Measurements from ENCODE around the gene TNFRSF1B. TPM values are rescaled to one million over a fixed set of nuclear protein-coding genes. Genes with fewer than 3 reads are reported as not detected.
A peak's percentile ranks its signal among the peaks of the same experiment; 100 is the strongest.

The TNFRSF1B gene
- total and polyA plus RNA-seq, 2 of the 8 experiments (the other 6 are each of a cell fraction or from before 2014, with no cell fraction given), result 1.7 to 2.9 TPM

GRCh38 chr1:12166834-12167492 lies at the start of gene TNFRSF1B (continued):
- TF ChIP-seq BACH1 (IDR thresholded peaks at IDR 0.05; ENCODE audit: low read length), result no peak
- no peak for TF ChIP-seq NRF1 (IDR thresholded peaks at IDR 0.05; ENCODE audit: low read depth, low read length)
- TF ChIP-seq CEBPB (IDR thresholded peaks at IDR 0.05; ENCODE audit: low read depth, low read length), result no peak
- no peak for TF ChIP-seq KDM5A (IDR thresholded peaks at IDR 0.05; ENCODE audit: low read length)
- no peak for TF ChIP-seq SP4 (IDR thresholded peaks at IDR 0.05; ENCODE audit: low read length)
- TF ChIP-seq GABPA (IDR thresholded peaks at IDR 0.05; ENCODE audit: borderline replicate concordance, insufficient read depth, low read length), result 0 out of 2 replicates have a peak, but pooled peaks have one; percentile 44
- TF ChIP-seq EZH2 (IDR thresholded peaks at IDR 0.05; ENCODE audit: low read depth, low read length, severe bottlenecking), result peak; percentile 57
- TF ChIP-seq KDM4A (IDR thresholded peaks at IDR 0.05; ENCODE audit: low read depth, low read length, severe bottlenecking), result peak; percentile 62
- TF ChIP-seq ATF2 (IDR thresholded peaks at IDR 0.05; ENCODE audit: low read length), result no peak
- no peak for TF ChIP-seq ATF3 (IDR thresholded peaks at IDR 0.05; ENCODE audit: insufficient read depth, low read depth, low read length)
- TF ChIP-seq RAD21 (IDR thresholded peaks at IDR 0.05 in 1 of 2, conservative IDR thresholded peaks at IDR 0.05 in 1 of 2; ENCODE audit: low read depth in 2 of 2, low read length in 2 of 2), result no peak
- TF ChIP-seq SIX5 (IDR thresholded peaks at IDR 0.05; ENCODE audit: low read depth, low read length), result no peak
- no peak for TF ChIP-seq SIRT6 (IDR thresholded peaks at IDR 0.05; ENCODE audit: low read length)
- TF ChIP-seq TAF1 (IDR thresholded peaks at IDR 0.05; ENCODE audit: low read depth, low read length), result peak; percentile 77; the same call in 1 of the 2 replicates
- no peak for TF ChIP-seq NANOG (IDR thresholded peaks at IDR 0.05; ENCODE audit: insufficient read depth, low read depth, low read length, poor library complexity, severe bottlenecking)
- TF ChIP-seq JUN (IDR thresholded peaks at IDR 0.05; ENCODE audit: low read depth, low read length), result no peak
- TF ChIP-seq POU5F1 (IDR thresholded peaks at IDR 0.05; ENCODE audit: low read depth, low read length), result no peak
- TF ChIP-seq ZNF274 (IDR thresholded peaks at IDR 0.05; ENCODE audit: borderline replicate concordance, extremely low read depth, low read length), result no peak
- TF ChIP-seq TAF7 (optimal IDR thresholded peaks at IDR 0.05; ENCODE audit: borderline replicate concordance, low read depth, low read length), result peak; percentile 57
- no peak for TF ChIP-seq CBX5 (IDR thresholded peaks at IDR 0.05; ENCODE audit: low read depth, low read length)
- TF ChIP-seq ASH2L (IDR thresholded peaks at IDR 0.05; ENCODE audit: low read length), result no peak

All from H1 (cell line).